ENCODE data around the gene GCAT. TPM values are rescaled to one million over a fixed set of nuclear protein-coding genes. Genes with fewer than 3 reads are reported as not detected.

Gene GCAT
- total and polyA plus RNA-seq, 3 donors from 2014 or later, result 21.4 to 40.6 (median 36.7) TPM

DNA sequence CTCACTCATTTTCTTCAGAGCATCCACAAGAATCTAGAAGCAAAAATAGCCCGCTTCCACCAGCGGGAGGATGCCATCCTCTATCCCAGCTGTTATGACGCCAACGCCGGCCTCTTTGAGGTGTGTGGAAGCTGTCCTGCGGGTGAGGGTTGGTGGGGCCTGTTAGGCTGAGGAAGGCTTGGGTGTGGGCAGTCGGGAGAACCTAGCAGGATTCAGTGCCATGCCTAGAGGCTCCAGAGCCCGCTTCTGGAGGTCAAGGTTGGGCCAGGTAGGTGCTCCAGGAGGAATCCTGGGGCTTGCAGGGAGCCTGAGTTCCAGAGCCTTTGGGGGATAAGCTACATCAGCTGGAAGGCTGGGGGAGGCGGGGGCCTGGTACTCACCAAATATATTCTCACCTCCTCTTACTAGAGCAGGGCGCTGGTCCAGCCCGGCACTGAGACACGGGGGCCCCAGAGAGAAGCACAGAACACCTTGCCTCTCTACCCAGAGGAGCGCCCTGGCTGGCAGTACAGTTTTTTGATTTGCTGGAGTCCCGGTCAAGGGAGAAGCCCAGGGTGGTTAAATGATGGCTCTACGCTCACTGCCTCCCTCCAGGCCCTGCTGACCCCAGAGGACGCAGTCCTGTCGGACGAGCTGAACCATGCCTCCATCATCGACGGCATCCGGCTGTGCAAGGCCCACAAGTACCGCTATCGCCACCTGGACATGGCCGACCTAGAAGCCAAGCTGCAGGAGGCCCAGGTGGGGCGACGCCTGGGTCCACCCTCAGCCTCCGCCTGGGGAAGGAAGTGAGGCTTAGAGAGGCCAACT, 5.3 kb downstream of the GCAT start:
- Histone ChIP-seq H3K4me1 (peaks cover 17% of the 10 kb centered on the region), H3K9me3 (no peaks in the 10 kb centered on the region), H3K4me3 (no peak overlapping the region), H3K27ac (no peak overlapping the region), H3K27me3 (no peaks in the 10 kb centered on the region), H3K36me3 (ENCODE audit: low read depth, missing control alignments) (no peaks in the 10 kb centered on the region)
- intact Hi-C loops (cut with DNase I; ENCODE audit: low total_unique reads), result no loop called here
- no peak for DNase-seq
- TF ChIP-seq, protein P1, sequence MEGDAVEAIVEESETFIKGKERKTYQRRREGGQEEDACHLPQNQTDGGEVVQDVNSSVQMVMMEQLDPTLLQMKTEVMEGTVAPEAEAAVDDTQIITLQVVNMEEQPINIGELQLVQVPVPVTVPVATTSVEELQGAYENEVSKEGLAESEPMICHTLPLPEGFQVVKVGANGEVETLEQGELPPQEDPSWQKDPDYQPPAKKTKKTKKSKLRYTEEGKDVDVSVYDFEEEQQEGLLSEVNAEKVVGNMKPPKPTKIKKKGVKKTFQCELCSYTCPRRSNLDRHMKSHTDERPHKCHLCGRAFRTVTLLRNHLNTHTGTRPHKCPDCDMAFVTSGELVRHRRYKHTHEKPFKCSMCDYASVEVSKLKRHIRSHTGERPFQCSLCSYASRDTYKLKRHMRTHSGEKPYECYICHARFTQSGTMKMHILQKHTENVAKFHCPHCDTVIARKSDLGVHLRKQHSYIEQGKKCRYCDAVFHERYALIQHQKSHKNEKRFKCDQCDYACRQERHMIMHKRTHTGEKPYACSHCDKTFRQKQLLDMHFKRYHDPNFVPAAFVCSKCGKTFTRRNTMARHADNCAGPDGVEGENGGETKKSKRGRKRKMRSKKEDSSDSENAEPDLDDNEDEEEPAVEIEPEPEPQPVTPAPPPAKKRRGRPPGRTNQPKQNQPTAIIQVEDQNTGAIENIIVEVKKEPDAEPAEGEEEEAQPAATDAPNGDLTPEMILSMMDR (IDR thresholded peaks at IDR 0.05), result no peak
- TF ChIP-seq POLR2A (IDR thresholded peaks at IDR 0.05), result no peak
- 91 to 92% methylated on average over 25 to 27 of the region's 27 CpGs for WGBS, 2 donors

DNA sequence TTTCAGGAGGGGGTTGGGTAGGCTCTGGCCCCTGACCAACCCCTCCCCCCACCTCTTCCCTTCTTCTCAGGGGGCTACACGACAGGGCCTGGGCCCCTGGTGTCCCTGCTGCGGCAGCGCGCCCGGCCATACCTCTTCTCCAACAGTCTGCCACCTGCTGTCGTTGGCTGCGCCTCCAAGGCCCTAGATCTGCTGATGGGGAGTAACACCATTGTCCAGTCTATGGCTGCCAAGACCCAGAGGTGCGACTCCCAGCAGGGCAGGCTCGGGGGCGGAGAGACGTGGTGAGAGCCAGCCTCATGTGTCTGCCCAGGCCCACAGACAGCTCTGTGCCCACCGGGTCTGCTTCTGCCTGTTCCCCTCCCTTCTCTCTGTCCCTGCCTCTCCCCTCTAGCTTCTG, 7.9 kb downstream of the GCAT start:
- Histone ChIP-seq H3K36me3 (ENCODE audit: low read depth, missing control alignments) (no peaks in the 10 kb centered on the region), H3K9me3 (no peaks in the 10 kb centered on the region), H3K4me1 (peaks cover 18% of the 10 kb centered on the region), H3K27me3 (no peaks in the 10 kb centered on the region), H3K4me3 (no peak overlapping the region), H3K27ac (no peak overlapping the region)
- TF ChIP-seq, protein P1 (IDR thresholded peaks at IDR 0.05), result no peak
- no peak for TF ChIP-seq POLR2A (IDR thresholded peaks at IDR 0.05)
- intact Hi-C loops (cut with DNase I; ENCODE audit: low total_unique reads), result no loop called here
- 86 to 94% methylated on average over 11 to 12 of the region's 12 CpGs for WGBS, 2 donors
- DNase-seq, result no peak

DNA sequence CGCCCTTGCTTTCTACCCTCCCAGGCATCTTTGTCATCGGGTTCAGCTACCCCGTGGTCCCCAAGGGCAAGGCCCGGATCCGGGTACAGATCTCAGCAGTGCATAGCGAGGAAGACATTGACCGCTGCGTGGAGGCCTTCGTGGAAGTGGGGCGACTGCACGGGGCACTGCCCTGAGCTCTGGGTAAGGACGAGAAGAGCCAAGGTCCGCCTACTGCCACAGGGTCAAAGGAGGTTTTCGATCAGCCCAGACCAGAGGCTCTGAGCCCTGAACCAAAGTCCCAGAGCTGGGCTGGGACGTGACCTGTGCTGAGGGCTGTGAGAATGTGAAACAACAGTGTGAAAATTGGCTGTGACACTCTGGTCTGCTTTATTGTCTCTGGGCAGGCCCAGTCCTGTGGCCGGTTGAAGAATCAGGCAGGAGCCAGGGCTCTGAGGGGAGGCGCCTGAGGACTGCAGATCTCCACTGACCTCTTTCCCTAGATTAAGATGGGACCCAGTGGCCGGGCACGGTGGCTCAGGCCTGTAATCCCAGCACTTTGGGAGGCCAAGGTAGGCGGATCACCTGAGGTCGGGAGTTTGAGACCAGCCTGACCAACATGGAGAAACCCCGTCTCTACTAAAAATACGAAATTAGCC, 8.9 kb downstream of the GCAT start:
- intact Hi-C loops (cut with DNase I; ENCODE audit: low total_unique reads), result no loop called here
- no peak overlapping the region for H3K27ac ChIP-seq
- H3K36me3 ChIP-seq (ENCODE audit: low read depth, missing control alignments), result no peaks in the 10 kb centered on the region
- peaks cover 18% of the 10 kb centered on the region for H3K4me1 ChIP-seq
- no peaks in the 10 kb centered on the region for H3K9me3 ChIP-seq
- H3K27me3 ChIP-seq, result no peaks in the 10 kb centered on the region
- H3K4me3 ChIP-seq, result no peak overlapping the region
- TF ChIP-seq POLR2A (IDR thresholded peaks at IDR 0.05), result no peak
- TF ChIP-seq, protein P1 (IDR thresholded peaks at IDR 0.05), result no peak
- whole genome bisulfite sequencing, 2 donors, result 86% methylated on average over 23 of the region's 23 CpGs
- no peak for DNase-seq

DNA sequence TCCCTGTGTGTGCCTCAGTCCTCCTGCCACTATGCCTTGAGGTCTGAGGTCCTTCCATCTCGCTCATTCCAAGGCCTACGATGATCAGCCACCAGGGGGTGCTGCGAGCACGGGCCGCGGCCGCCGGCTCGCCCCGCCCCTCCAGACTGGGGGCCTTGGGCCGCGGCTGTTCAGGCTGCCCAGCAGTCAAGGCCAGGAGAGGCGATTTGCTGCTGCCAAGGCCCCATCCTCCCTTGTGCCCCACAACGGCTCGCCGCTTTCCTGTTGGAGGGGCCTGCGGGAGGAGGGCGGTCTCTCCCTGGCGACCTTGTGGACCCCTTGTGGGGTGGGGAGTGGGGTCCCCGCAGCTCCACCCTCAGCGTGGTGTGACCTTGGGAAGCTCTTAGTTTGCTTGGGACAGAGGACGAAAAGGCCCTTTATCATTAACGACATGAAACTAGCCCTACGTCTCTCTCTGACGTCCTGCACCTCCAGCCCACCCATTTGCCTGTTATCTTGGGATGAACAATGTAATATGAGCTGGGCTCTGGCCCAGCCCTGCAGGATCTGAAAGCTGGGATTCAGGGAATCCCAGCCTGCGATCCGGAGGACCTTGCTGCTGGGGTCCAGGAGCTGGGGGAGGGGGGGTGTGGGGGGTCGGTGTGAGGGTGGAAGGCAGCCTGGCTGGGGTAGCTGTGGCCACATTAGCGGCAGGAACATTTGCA, 10.1 kb downstream of the GCAT start:
- H3K36me3 ChIP-seq (ENCODE audit: low read depth, missing control alignments), result no peaks in the 10 kb centered on the region
- H3K9me3 ChIP-seq, result no peaks in the 10 kb centered on the region
- H3K27me3 ChIP-seq, result no peaks in the 10 kb centered on the region
- peaks cover 18% of the 10 kb centered on the region for H3K4me1 ChIP-seq
- WGBS, 2 donors, result 1 to 3% methylated on average over 6 to 29 of the region's 29 CpGs
- H3K4me3 ChIP-seq, result peak overlapping the region; percentile 9 to 48
- intact Hi-C loops (cut with DNase I; ENCODE audit: low total_unique reads), result no loop called here
- TF ChIP-seq, protein P1 (IDR thresholded peaks at IDR 0.05), result peak; percentile 95 to 99 (median 98)
- no peak for TF ChIP-seq POLR2A (IDR thresholded peaks at IDR 0.05)
- peak overlapping the region; percentile 67 to 81 for H3K27ac ChIP-seq
- peak; percentile 92 for DNase-seq

Data from testis (tissue), 3 donors.